Transverse colon (tissue), 4 donors: ENCODE results near the gene HSDL1. TPM values are rescaled to one million over a fixed set of nuclear protein-coding genes. Genes with fewer than 3 reads are reported as not detected.

Source experiments
- DNase-seq: peaks from one replicate; pipeline ENCODE4 v3.0.0-alpha.2; 2019
- H3K27ac ChIP-seq, 4 donors: fragments of 200-600 bp; sonication (generic); 2 replicates each; pipeline ENCODE4 v1.5.1; 2016 to 2018; ENCODE audit warnings: inconsistent platforms in 4 of 4
- H3K27me3 ChIP-seq: fragments of 200-600 bp; sonication (generic); 2 replicates; pipeline ENCODE4 v1.5.1; 2017; ENCODE audit warnings: inconsistent platforms
- H3K36me3 ChIP-seq, 4 donors: fragments of 200-600 bp; sonication (generic); 2 replicates each; pipeline ENCODE4 v1.5.1; 2017 to 2019; ENCODE audit warnings: inconsistent platforms in 4 of 4
- H3K4me1 ChIP-seq, 4 donors: fragments of 200-600 bp; sonication (generic); 2 replicates each; pipeline ENCODE4 v1.5.1; 2017 to 2020; ENCODE audit warnings: inconsistent platforms in 4 of 4
- H3K4me3 ChIP-seq, 4 donors: fragments of 200-600 bp; sonication (generic); 1 replicate in 1 of 4; 2 replicates in 3 of 4; pipeline versions ENCODE4 v1.5.1 to v1.6.1; 2017 to 2019; ENCODE audit warnings: inconsistent platforms in 4 of 4
- H3K9me3 ChIP-seq, 2 donors: fragments of 200-600 bp; sonication (generic); 2 replicates each; pipeline ENCODE4 v1.5.1; 2017 to 2019; ENCODE audit warnings: inconsistent platforms in 2 of 2
- CTCF ChIP-seq, 5 experiments: fragments of 200-600 bp in 3 of 5; fragments of 450-650 bp in 2 of 5; sonication (generic) in 3 of 5; IDR thresholded peaks; 1 replicate in 2 of 5; 2 replicates in 3 of 5; pipeline ENCODE4 v1.5.1; 2016 to 2017; ENCODE audit warnings: antibody characterized with exemption in 5 of 5, inconsistent platforms in 3 of 5, mild to moderate bottlenecking in 2 of 5, moderate library complexity in 1 of 5
- EP300 ChIP-seq: sonication (generic); formaldehyde crosslinking; IDR thresholded peaks from one replicate; pipeline ENCODE4 v1.6.1; 2017; ENCODE audit warnings: antibody characterized with exemption, low read depth
- POLR2A ChIP-seq: fragments of 450-650 bp; IDR thresholded peaks from one replicate; pipeline ENCODE4 v1.6.1; 2016; ENCODE audit warnings: antibody characterized with exemption, mild to moderate bottlenecking, moderate library complexity
- POLR2AphosphoS5 ChIP-seq, 3 donors: sonication (generic); formaldehyde crosslinking; IDR thresholded peaks; one replicate each; pipeline ENCODE4 v1.6.1; 2016; ENCODE audit warnings: antibody characterized with exemption in 3 of 3
- WGBS, 2 donors: methylation state at CpG; one replicate each; pipeline ENCODE4 v1.1.5; 2018; ENCODE audit warnings: low coverage in 1 of 2; 5-methylcytosine and 5-hydroxymethylcytosine counted together
- in situ Hi-C, 4 donors: fragments of 200-750 bp; cut with MboI; loops; one replicate each; pipeline versions ENCODE4 v1.15.0 to v1.15.1; 2017; ENCODE audit warnings: low sequenced_read_pairs in 3 of 4, low pct_ligation_motif_present in 1 of 4, low pct_unique_long_range_greater_than_20kb in 1 of 4
- intact Hi-C: fragments of 100-400 bp; cut with DNase I; formaldehyde crosslinking; loops from one replicate; pipeline ENCODE4 v1.15.1; 2023; ENCODE audit warnings: low total_unique reads
- total RNA-seq, 4 donors: library from RNA; depleted of rRNA; stranded (reverse); fragments of >200 nt; gene quantifications; one replicate each; pipeline ENCODE4 v1.1.0, GENCODE V29; 2016

Gene HSDL1
- total RNA-seq, 4 donors from 2014 or later, result 1.2 to 16.2 (median 8.7) TPM

GRCh38 chr16:84081446-84081989, 63.5 kb downstream of the HSDL1 start:
- Histone ChIP-seq H3K4me3 (no peak overlapping the region), H3K36me3 (peaks cover 0 to 44% (median 12%) of the 10 kb centered on the region in 4 donors), H3K4me1 (no peaks in the 10 kb centered on the region), H3K27ac (no peak overlapping the region), H3K27me3 (no peaks in the 10 kb centered on the region), H3K9me3 (no peaks in the 10 kb centered on the region)
- intact Hi-C loops (no loop called here), in situ Hi-C loops (loop anchor here in 3 of 4 donors (10.0 to 25.0 kb wide), 2 partner anchors 93 to 406 kb away; no protein-coding TSS in a partner anchor)
- no peak for DNase-seq
- no peak for TF ChIP-seq CTCF (IDR thresholded peaks at IDR 0.05)
- no peak for TF ChIP-seq EP300
- TF ChIP-seq POLR2AphosphoS5 (IDR thresholded peaks at IDR 0.05), result no peak
- TF ChIP-seq POLR2A, result no peak
- 88 to 89% methylated on average over 5 to 14 of the region's 14 CpGs for WGBS, 2 donors

GRCh38 chr16:84080813-84081212, 64.2 kb downstream of the HSDL1 start:
- intact Hi-C loops (no loop called here), in situ Hi-C loops (loop anchor here in 3 of 4 donors (10.0 to 25.0 kb wide), 2 partner anchors 94 to 406 kb away; no protein-coding TSS in a partner anchor)
- H3K27ac ChIP-seq, result no peak overlapping the region
- H3K27me3 ChIP-seq, result no peaks in the 10 kb centered on the region
- no peaks in the 10 kb centered on the region for H3K4me1 ChIP-seq
- H3K4me3 ChIP-seq, result no peak overlapping the region
- no peaks in the 10 kb centered on the region for H3K9me3 ChIP-seq
- TF ChIP-seq EP300, result no peak
- TF ChIP-seq POLR2AphosphoS5 (IDR thresholded peaks at IDR 0.05), result no peak
- TF ChIP-seq POLR2A, result no peak
- TF ChIP-seq CTCF (IDR thresholded peaks at IDR 0.05), result no peak
- WGBS, 2 donors, result 93 to 96% methylated on average over 4 to 6 of the region's 6 CpGs
- DNase-seq, result no peak
- peaks cover 0 to 43% (median 15%) of the 10 kb centered on the region in 4 donors for H3K36me3 ChIP-seq

GRCh38 chr16:84080378-84080777, 64.6 kb downstream of the HSDL1 start:
- TF ChIP-seq CTCF (IDR thresholded peaks at IDR 0.05), result no peak
- WGBS, 2 donors, result 86 to 100% methylated on average over 3 to 8 of the region's 8 CpGs
- no peak overlapping the region for H3K4me3 ChIP-seq
- intact Hi-C loops, result no loop called here
- H3K4me1 ChIP-seq, result no peaks in the 10 kb centered on the region
- no peaks in the 10 kb centered on the region for H3K27me3 ChIP-seq
- peaks cover 0 to 47% (median 16%) of the 10 kb centered on the region in 4 donors for H3K36me3 ChIP-seq
- H3K27ac ChIP-seq, result no peak overlapping the region
- no peaks in the 10 kb centered on the region for H3K9me3 ChIP-seq
- in situ Hi-C loops, result loop anchor here in 3 of 4 donors (10.0 to 25.0 kb wide), 2 partner anchors 94 to 407 kb away; no protein-coding TSS in a partner anchor
- no peak for DNase-seq

- TF ChIP-seq CTCF (IDR thresholded peaks at IDR 0.05), result no peak
- TF ChIP-seq POLR2AphosphoS5 (IDR thresholded peaks at IDR 0.05), result no peak
- TF ChIP-seq POLR2A, result no peak
- TF ChIP-seq EP300, result no peak
- in situ Hi-C loops, result loop anchor here in 3 of 4 donors (10.0 to 25.0 kb wide), 2 partner anchors 95 to 408 kb away; no protein-coding TSS in a partner anchor
- WGBS, 2 donors, result 83 to 95% methylated on average over 6 of the region's 6 CpGs
These were observed 65.3 kb downstream of the HSDL1 start for GRCh38 chr16:84079664-84080063.

More at GRCh38 chr16:84079664-84080063, 65.3 kb downstream of the HSDL1 start:
- Histone ChIP-seq H3K4me3 (no peak overlapping the region), H3K9me3 (no peaks in the 10 kb centered on the region), H3K36me3 (peaks cover 0 to 54% (median 19%) of the 10 kb centered on the region in 4 donors), H3K27me3 (no peaks in the 10 kb centered on the region), H3K4me1 (no peaks in the 10 kb centered on the region), H3K27ac (no peak overlapping the region)
- intact Hi-C loops, result no loop called here
- no peak for DNase-seq
